HFFc6 (cell line): ENCODE results near the gene EGR4. TPM values are rescaled to one million over a fixed set of nuclear protein-coding genes. Genes with fewer than 3 reads are reported as not detected.
"Not testable (repeated sequence)": the region's sequence is repeated elsewhere in the genome, so short reads cannot be mapped to it uniquely, and the experiment has no call there.

ENCODE experiments used
- DNase-seq: peaks from one replicate; pipeline ENCODE4 v3.0.0-alpha.2; 2018
- H3K27ac Mint-ChIP-seq: 2 replicates; pipeline ENCODE4 v1.8.0; 2020; ENCODE audit warnings: mild to moderate bottlenecking, mixed read lengths
- H3K27me3 Mint-ChIP-seq: 2 replicates; pipeline ENCODE4 v1.8.0; 2021; ENCODE audit warnings: mild to moderate bottlenecking, moderate library complexity, mixed read lengths; ENCODE audit not compliant: insufficient read depth
- H3K36me3 Mint-ChIP-seq: 2 replicates; pipeline ENCODE4 v1.8.0; 2021; ENCODE audit warnings: low read depth, mixed read lengths
- H3K4me1 Mint-ChIP-seq: 2 replicates; pipeline ENCODE4 v1.8.0; 2020; ENCODE audit warnings: low read depth, mixed read lengths
- H3K4me3 Mint-ChIP-seq: 2 replicates; pipeline ENCODE4 v1.8.0; 2020; ENCODE audit warnings: mild to moderate bottlenecking, moderate library complexity, mixed read lengths
- H3K9me3 Mint-ChIP-seq: 2 replicates; pipeline ENCODE4 v1.8.0; 2020; ENCODE audit warnings: mild to moderate bottlenecking, mixed read lengths
- total RNA-seq, 6 experiments: library from RNA; stranded (reverse); fragmentation: NEBNext Ultra II Directional; extraction: Animal tissue kit (Norgen Biotek cat#: 25700); gene quantifications; 2 replicates in 1 of 6; 3 replicates in 5 of 6; pipeline ENCODE4 v1.2.3, GENCODE V29; 2021
- TF ChIP-seq, protein P1 (sequence below): fragments of 200-600 bp; sonication (generic); IDR thresholded peaks from 2 replicates; pipeline ENCODE4 v1.5.0; 2021; ENCODE audit warnings: antibody characterized with exemption, mild to moderate bottlenecking

The EGR4 gene
- total RNA-seq, 6 experiments from 2014 or later = not detected

DNA sequence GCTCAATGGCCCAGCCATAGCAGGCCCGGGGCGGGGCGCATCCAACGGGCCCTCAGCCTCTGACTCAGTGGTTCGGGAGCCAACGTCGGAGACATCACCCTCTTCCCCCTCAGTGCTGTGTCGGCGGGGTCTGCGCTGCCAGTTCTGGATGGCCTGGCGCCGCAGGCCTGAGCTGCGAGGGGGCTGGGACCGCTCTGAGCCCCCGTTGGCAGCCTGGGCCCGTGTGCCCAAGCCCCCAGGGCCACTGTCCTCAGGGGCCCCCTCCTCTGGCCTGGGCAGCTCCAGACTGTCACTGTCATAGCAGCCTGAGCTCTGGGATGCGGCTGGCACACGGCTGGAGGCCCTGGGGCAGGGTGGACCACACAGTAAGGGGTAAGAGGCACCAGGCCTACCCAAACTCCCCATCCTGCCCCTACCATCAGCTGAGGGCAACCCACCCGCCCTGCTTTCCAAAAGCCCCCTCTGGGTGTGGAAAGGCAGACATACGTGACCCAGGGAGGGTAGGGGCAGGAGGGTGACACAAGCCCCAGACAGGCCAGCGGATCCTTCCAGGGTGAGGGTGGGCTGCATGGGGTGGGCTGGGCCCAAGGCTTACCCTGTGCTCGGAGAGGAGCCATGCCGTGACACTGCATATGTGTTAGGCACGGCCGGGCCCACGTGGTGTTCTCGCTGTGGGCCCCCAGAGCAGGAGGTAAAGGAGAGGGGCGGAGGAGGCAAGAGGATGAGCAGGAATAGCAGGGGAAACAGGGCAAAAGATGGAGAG lies 27.9 kb downstream of the EGR4 start:
- no peaks in the 10 kb centered on the region for H3K4me1 Mint-ChIP-seq
- DNase-seq = no peak
- TF ChIP-seq, protein P1, sequence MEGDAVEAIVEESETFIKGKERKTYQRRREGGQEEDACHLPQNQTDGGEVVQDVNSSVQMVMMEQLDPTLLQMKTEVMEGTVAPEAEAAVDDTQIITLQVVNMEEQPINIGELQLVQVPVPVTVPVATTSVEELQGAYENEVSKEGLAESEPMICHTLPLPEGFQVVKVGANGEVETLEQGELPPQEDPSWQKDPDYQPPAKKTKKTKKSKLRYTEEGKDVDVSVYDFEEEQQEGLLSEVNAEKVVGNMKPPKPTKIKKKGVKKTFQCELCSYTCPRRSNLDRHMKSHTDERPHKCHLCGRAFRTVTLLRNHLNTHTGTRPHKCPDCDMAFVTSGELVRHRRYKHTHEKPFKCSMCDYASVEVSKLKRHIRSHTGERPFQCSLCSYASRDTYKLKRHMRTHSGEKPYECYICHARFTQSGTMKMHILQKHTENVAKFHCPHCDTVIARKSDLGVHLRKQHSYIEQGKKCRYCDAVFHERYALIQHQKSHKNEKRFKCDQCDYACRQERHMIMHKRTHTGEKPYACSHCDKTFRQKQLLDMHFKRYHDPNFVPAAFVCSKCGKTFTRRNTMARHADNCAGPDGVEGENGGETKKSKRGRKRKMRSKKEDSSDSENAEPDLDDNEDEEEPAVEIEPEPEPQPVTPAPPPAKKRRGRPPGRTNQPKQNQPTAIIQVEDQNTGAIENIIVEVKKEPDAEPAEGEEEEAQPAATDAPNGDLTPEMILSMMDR = no peak
- H3K27me3 Mint-ChIP-seq = peaks cover 35% of the 10 kb centered on the region
- H3K36me3 Mint-ChIP-seq = peaks cover 7% of the 10 kb centered on the region; the same call in 1 of the 2 replicates
- H3K9me3 Mint-ChIP-seq = no peaks in the 10 kb centered on the region
- no peak overlapping the region for H3K27ac Mint-ChIP-seq
- H3K4me3 Mint-ChIP-seq = no peak overlapping the region

DNA sequence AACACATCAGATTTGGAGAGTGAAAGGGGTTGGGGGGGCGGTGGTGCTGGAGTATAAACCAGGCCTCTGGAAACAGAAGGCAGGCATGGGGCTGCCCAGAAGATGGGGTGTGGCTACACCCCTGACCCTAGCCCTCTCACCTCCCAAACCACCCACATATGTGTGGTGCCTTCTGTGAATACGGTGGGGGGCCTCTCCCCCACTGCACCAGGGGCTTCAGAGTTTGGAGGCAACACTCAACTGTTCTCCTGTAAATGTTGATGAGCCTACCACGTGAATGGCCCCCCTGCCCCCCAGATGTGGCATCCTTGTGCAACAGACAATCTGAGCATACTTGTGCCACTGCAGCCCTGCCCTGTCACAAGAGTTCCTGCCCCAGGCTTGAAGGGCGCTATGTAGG lies 28.6 kb downstream of the EGR4 start:
- TF ChIP-seq, protein P1 = no peak
- Mint-ChIP-seq H3K36me3 (peaks cover 7% of the 10 kb centered on the region; the same call in 1 of the 2 replicates), H3K4me1 (no peaks in the 10 kb centered on the region), H3K27me3 (peaks cover 29% of the 10 kb centered on the region), H3K27ac (no peak overlapping the region), H3K9me3 (no peaks in the 10 kb centered on the region), H3K4me3 (no peak overlapping the region)
- DNase-seq = no peak

DNA sequence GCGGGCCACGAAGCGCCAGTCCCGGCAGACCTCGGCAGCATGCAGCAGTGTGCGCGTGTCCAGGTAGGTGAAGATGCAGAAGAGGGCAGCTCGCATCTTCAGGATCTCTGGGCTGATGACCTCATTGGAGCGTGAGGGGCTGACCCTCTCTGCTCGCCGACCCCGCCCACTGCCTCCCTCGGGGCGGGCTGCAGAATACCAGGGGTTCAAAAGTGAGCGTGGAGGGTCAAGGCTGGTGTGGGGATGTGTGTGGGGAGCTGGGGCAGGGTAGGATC lies 29.1 kb downstream of the EGR4 start:
- Mint-ChIP-seq H3K4me3 (no peak overlapping the region), H3K27me3 (peaks cover 32% of the 10 kb centered on the region), H3K9me3 (no peaks in the 10 kb centered on the region), H3K27ac (no peak overlapping the region), H3K36me3 (peaks cover 7% of the 10 kb centered on the region; the same call in 1 of the 2 replicates), H3K4me1 (no peaks in the 10 kb centered on the region)
- TF ChIP-seq, protein P1 = no peak
- DNase-seq = no peak

DNA sequence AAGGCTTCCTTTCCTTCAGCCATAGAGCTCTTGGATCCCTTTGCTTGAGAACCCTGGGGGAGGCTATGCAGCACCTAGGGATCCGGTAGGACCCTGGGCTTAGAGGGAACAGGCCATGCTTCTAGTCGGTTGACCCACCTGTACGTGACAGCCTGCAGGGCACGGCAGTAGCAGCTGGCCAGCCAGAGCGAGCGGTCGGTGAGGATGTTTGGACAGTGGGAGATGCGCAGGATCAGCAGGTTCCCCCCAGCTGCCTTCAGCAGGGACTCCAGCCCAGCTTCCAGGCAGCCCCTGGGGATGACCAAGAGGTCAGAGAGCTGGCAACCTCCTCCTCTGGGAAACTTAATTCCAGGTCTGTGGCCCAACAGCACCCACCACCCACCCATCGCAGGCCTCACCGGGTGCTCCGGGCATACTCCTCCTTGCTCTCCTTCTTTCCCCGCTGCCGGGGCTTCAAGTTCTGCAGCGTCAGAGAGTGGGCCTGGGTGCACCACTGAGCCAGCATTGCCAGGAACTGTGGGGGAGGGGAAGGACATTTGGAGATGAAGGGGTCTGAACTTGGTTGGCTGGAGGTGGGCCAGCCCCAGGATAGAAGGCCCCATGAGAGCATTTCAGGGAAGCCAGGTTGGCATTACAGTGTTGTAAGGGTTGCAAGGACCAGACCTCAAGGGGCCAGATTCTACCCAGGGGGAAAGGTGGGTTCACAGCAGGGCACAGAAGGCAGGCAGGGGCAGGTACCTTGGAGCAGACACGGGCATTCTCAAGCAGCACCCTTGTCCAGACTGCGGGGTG lies 29.6 kb downstream of the EGR4 start:
- TF ChIP-seq, protein P1 = no peak
- Mint-ChIP-seq H3K4me3 (no peak overlapping the region), H3K27me3 (peaks cover 34% of the 10 kb centered on the region), H3K4me1 (no peaks in the 10 kb centered on the region), H3K9me3 (no peaks in the 10 kb centered on the region), H3K27ac (no peak overlapping the region), H3K36me3 (peaks cover 7% of the 10 kb centered on the region; the same call in 1 of the 2 replicates)
- DNase-seq = no peak

DNA sequence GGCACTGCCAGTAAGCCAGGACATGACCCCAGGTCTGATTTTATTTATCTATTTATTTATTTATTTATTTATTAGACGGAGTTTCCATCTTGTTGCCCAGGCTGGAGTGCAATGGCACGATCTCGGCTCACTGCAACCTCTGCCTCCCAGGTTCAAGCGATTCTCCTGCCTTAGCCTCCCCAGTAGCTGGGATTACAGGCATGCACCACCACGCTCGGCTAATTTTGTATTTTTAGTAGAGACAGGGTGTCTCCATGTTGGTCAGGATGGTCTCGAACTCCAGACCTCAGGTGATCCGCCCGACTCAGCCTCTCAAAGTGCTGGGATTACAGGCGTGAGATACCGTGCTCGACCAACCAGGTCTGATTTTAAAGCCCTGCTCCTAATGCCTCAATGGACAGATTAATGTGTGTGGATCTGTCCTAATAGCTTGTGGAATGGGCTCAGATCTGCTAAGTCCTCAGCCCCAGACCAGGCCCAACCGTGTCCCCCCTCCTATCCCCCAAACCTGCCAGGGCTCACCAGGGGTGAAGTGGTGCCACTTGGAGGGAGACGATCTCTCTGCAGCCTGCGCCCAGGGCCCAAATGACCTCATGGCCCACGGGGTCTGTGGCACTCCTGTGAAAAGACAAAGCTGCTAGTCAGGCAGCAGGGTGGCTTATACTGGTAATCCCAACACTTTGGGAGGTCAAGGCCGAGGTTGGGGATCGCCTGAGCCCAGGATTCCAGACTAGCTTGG lies 30.5 kb downstream of the EGR4 start:
- not testable (repeated sequence) for H3K27ac Mint-ChIP-seq, H3K4me3 Mint-ChIP-seq, H3K4me1 Mint-ChIP-seq, H3K9me3 Mint-ChIP-seq, H3K36me3 Mint-ChIP-seq, DNase-seq
- peaks cover 26% of the 10 kb centered on the region for H3K27me3 Mint-ChIP-seq
